Renal cortical epithelial cell (primary cell): ENCODE data around the gene PAPSS2. TPM values are rescaled to one million over a fixed set of nuclear protein-coding genes. Genes with fewer than 3 reads are reported as not detected.
"Not testable (repeated sequence)": the region's sequence is repeated elsewhere in the genome, so short reads cannot be mapped to it uniquely, and the experiment has no call there.

Experiments
- DNase-seq: peaks from one replicate; pipeline ENCODE4 v3.0.0-alpha.2; 2011; ENCODE audit warnings: low read depth
- total RNA-seq: library from RNA; depleted of rRNA; stranded (reverse); fragments of >200 nt; gene quantifications from 2 replicates; pipeline ENCODE4 v1.2.3, GENCODE V29; 2014

The PAPSS2 gene
- 57.7 and 67.0 TPM in 2 replicates for total RNA-seq

GRCh38 chr10:87659571-87660483 lies at the start of gene PAPSS2:
Gene PAPSS2, plus strand, starts transcription at chr10:87659878. Its CDS starts 104 bp downstream, at chr10:87659982.
- no peak for DNase-seq

- DNase-seq: not testable (repeated sequence)
These were observed 48.3 kb upstream of the PAPSS2 start for GRCh38 chr10:87611341-87611740.

- DNase-seq: no peak
These were observed 47.6 kb upstream of the PAPSS2 start for GRCh38 chr10:87612115-87612514.

GRCh38 chr10:87613751-87614150 lies 45.9 kb upstream of the PAPSS2 start:
- no peak for DNase-seq

GRCh38 chr10:87615856-87616255 lies 43.8 kb upstream of the PAPSS2 start:
- DNase-seq: peak; percentile 29

- no peak for DNase-seq
These were observed 42.2 kb upstream of the PAPSS2 start for GRCh38 chr10:87617503-87617902.

GRCh38 chr10:87618566-87619423 lies 40.9 kb upstream of the PAPSS2 start:
- peak; percentile 81 for DNase-seq

- DNase-seq: peak; percentile 48
These were observed 40.0 kb upstream of the PAPSS2 start for GRCh38 chr10:87619705-87620104.

- not testable (repeated sequence) for DNase-seq
These were observed 38.2 kb upstream of the PAPSS2 start for GRCh38 chr10:87621440-87621839.

GRCh38 chr10:87622314-87623004 lies 37.2 kb upstream of the PAPSS2 start:
- peak; percentile 65 for DNase-seq

GRCh38 chr10:87623191-87623590 lies 36.5 kb upstream of the PAPSS2 start:
- DNase-seq: no peak

GRCh38 chr10:87625661-87626060 lies 34.0 kb upstream of the PAPSS2 start:
- DNase-seq: no peak

GRCh38 chr10:87626422-87626892 lies 33.2 kb upstream of the PAPSS2 start:
- DNase-seq: no peak

- no peak for DNase-seq
These were observed 29.5 kb upstream of the PAPSS2 start for GRCh38 chr10:87630171-87630570.

GRCh38 chr10:87632454-87632853 lies 27.2 kb upstream of the PAPSS2 start:
- DNase-seq: no peak

- no peak for DNase-seq
These were observed 25.4 kb upstream of the PAPSS2 start for GRCh38 chr10:87634311-87634710.

GRCh38 chr10:87635498-87636312 lies 24.0 kb upstream of the PAPSS2 start:
- peak; percentile 96 for DNase-seq

- DNase-seq: peak; percentile 22
These were observed 23.3 kb upstream of the PAPSS2 start for GRCh38 chr10:87636313-87636915.

- DNase-seq: no peak
These were observed 20.2 kb upstream of the PAPSS2 start for GRCh38 chr10:87639493-87639892.

- no peak for DNase-seq
These were observed 19.6 kb upstream of the PAPSS2 start for GRCh38 chr10:87640043-87640442.
